OCI-LY1 (cell line): ENCODE results near the gene ACAD11.

ENCODE experiments used
- H2AFZ ChIP-seq: fragments of 200-600 bp; sonication (generic), shearing (Covaris generic); 2 replicates; pipeline ENCODE4 v1.6.0; 2014; ENCODE audit warnings: antibody characterized with exemption, mild to moderate bottlenecking, low read length
- H3F3A ChIP-seq: fragments of 200-600 bp; sonication (generic), shearing (Covaris generic); 2 replicates; pipeline ENCODE4 v1.6.0; 2014; ENCODE audit warnings: mild to moderate bottlenecking, antibody characterized with exemption, low read length, moderate library complexity; ENCODE audit not compliant: insufficient read depth
- H3K27ac ChIP-seq: fragments of 200-600 bp; sonication (generic); 2 replicates; pipeline ENCODE4 v1.5.1; 2014; ENCODE audit warnings: low read length, mixed run types, mild to moderate bottlenecking, low read depth; ENCODE audit not compliant: poor library complexity, severe bottlenecking
- H3K27me3 ChIP-seq: fragments of 200-600 bp; sonication (generic); 2 replicates; pipeline ENCODE4 v1.6.0; 2014; ENCODE audit warnings: antibody characterized with exemption, mild to moderate bottlenecking, low read length, moderate library complexity; ENCODE audit not compliant: insufficient read depth
- H3K36me3 ChIP-seq: fragments of 200-600 bp; sonication (generic); 2 replicates; pipeline ENCODE4 v1.6.1; 2014; ENCODE audit warnings: mild to moderate bottlenecking, antibody characterized with exemption, low read length, moderate library complexity, mixed read lengths; ENCODE audit not compliant: insufficient read depth
- H3K4me1 ChIP-seq: fragments of 200-600 bp; sonication (generic); 2 replicates; pipeline ENCODE4 v1.5.1; 2014; ENCODE audit warnings: mild to moderate bottlenecking, low read length, moderate library complexity; ENCODE audit not compliant: insufficient read depth, severe bottlenecking
- H3K4me2 ChIP-seq: fragments of 200-600 bp; sonication (generic), shearing (Covaris generic); 2 replicates; pipeline ENCODE4 v1.6.1; 2014; ENCODE audit warnings: low read length
- H3K4me3 ChIP-seq: fragments of 200-600 bp; sonication (generic); 2 replicates; pipeline ENCODE4 v1.5.1; 2014; ENCODE audit warnings: low read length, low read depth, mild to moderate bottlenecking, mixed read lengths; ENCODE audit not compliant: poor library complexity, severe bottlenecking
- H3K79me2 ChIP-seq: fragments of 200-600 bp; shearing (Covaris generic); 2 replicates; pipeline ENCODE4 v1.6.1; 2016; ENCODE audit warnings: mixed run types, low read length, mixed read lengths; ENCODE audit not compliant: insufficient read depth
- H3K9ac ChIP-seq: fragments of 200-600 bp; sonication (generic), shearing (Covaris generic); 2 replicates; pipeline ENCODE4 v1.6.1; 2014; ENCODE audit warnings: mild to moderate bottlenecking, low read length, mixed read lengths
- H3K9me2 ChIP-seq: fragments of 200-600 bp; sonication (generic), shearing (Covaris generic); 2 replicates; pipeline ENCODE4 v1.6.1; 2014; ENCODE audit warnings: low read depth, mild to moderate bottlenecking, low read length, mixed read lengths
- H3K9me3 ChIP-seq: fragments of 200-600 bp; shearing (Covaris generic); 2 replicates; pipeline ENCODE4 v1.6.1; 2014; ENCODE audit warnings: low read length, mixed read lengths
- H4K20me1 ChIP-seq: fragments of 200-600 bp; sonication (generic), shearing (Covaris generic); 2 replicates; pipeline ENCODE4 v1.6.0; 2016; ENCODE audit warnings: mild to moderate bottlenecking, low read length; ENCODE audit not compliant: insufficient read depth
- EZH2 ChIP-seq: fragments of 200-600 bp; sonication (generic), shearing (Covaris generic); IDR thresholded peaks from 2 replicates; pipeline ENCODE4 v1.8.0; 2017; ENCODE audit warnings: borderline replicate concordance, mixed run types, mild to moderate bottlenecking, antibody characterized with exemption, low read length, moderate library complexity, mixed read lengths
- TF ChIP-seq, protein P1 (sequence below): fragments of 200-600 bp; sonication (generic), shearing (Covaris generic); IDR thresholded peaks from 2 replicates; pipeline ENCODE4 v1.5.1; 2017; ENCODE audit warnings: mild to moderate bottlenecking, antibody characterized with exemption, low read length, moderate library complexity, mixed read lengths

The ACAD11 gene

GRCh38 chr3:132635052-132635451, 24.6 kb downstream of the ACAD11 start:
- Histone ChIP-seq H3K4me3 (no peak overlapping the region), H3K9me3 (no peaks in the 10 kb centered on the region)

GRCh38 chr3:132630612-132631011, 29.0 kb downstream of the ACAD11 start:
- no peaks in the 10 kb centered on the region for H3K27me3 ChIP-seq
- no peak overlapping the region for H3K4me3 ChIP-seq
- H3K4me1 ChIP-seq: peaks cover 4% of the 10 kb centered on the region
- H3F3A ChIP-seq: no peaks in the 10 kb centered on the region
- H3K36me3 ChIP-seq: peaks cover 20% of the 10 kb centered on the region
- TF ChIP-seq EZH2: no peak
- TF ChIP-seq, protein P1, sequence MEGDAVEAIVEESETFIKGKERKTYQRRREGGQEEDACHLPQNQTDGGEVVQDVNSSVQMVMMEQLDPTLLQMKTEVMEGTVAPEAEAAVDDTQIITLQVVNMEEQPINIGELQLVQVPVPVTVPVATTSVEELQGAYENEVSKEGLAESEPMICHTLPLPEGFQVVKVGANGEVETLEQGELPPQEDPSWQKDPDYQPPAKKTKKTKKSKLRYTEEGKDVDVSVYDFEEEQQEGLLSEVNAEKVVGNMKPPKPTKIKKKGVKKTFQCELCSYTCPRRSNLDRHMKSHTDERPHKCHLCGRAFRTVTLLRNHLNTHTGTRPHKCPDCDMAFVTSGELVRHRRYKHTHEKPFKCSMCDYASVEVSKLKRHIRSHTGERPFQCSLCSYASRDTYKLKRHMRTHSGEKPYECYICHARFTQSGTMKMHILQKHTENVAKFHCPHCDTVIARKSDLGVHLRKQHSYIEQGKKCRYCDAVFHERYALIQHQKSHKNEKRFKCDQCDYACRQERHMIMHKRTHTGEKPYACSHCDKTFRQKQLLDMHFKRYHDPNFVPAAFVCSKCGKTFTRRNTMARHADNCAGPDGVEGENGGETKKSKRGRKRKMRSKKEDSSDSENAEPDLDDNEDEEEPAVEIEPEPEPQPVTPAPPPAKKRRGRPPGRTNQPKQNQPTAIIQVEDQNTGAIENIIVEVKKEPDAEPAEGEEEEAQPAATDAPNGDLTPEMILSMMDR: no peak
- H3K4me2 ChIP-seq: no peak overlapping the region
- no peaks in the 10 kb centered on the region for H3K79me2 ChIP-seq
- H2AFZ ChIP-seq: no peak overlapping the region
- H3K27ac ChIP-seq: no peak overlapping the region
- H3K9ac ChIP-seq: no peak overlapping the region
- H4K20me1 ChIP-seq: no peaks in the 10 kb centered on the region
- no peaks in the 10 kb centered on the region for H3K9me2 ChIP-seq
- no peaks in the 10 kb centered on the region for H3K9me3 ChIP-seq

More at GRCh38 chr3:132635052-132635451, 24.6 kb downstream of the ACAD11 start:
- Histone ChIP-seq H3K27ac (no peak overlapping the region), H2AFZ (no peak overlapping the region), H3K36me3 (peaks cover 22% of the 10 kb centered on the region; the same call in 1 of the 2 replicates), H3K9ac (no peak overlapping the region), H3K79me2 (no peaks in the 10 kb centered on the region), H3K9me2 (peaks cover 4% of the 10 kb centered on the region; the same call in 1 of the 2 replicates), H3K4me2 (no peak overlapping the region), H4K20me1 (no peaks in the 10 kb centered on the region), H3K27me3 (no peaks in the 10 kb centered on the region), H3K4me1 (no peaks in the 10 kb centered on the region), H3F3A (no peaks in the 10 kb centered on the region)
- TF ChIP-seq EZH2: no peak
- TF ChIP-seq, protein P1: no peak

- no peak overlapping the region for H3K4me2 ChIP-seq
- peaks cover 4% of the 10 kb centered on the region for H3K4me1 ChIP-seq
- H3K9me3 ChIP-seq: no peaks in the 10 kb centered on the region
- H3K27me3 ChIP-seq: no peaks in the 10 kb centered on the region
- no peak overlapping the region for H2AFZ ChIP-seq
- H3K9ac ChIP-seq: no peak overlapping the region
- no peak overlapping the region for H3K4me3 ChIP-seq
- no peak overlapping the region for H3K27ac ChIP-seq
- H3K79me2 ChIP-seq: no peaks in the 10 kb centered on the region
- H3K9me2 ChIP-seq: no peaks in the 10 kb centered on the region
- H3K36me3 ChIP-seq: peaks cover 20% of the 10 kb centered on the region
- H4K20me1 ChIP-seq: no peaks in the 10 kb centered on the region
- no peaks in the 10 kb centered on the region for H3F3A ChIP-seq
- no peak for TF ChIP-seq EZH2
- TF ChIP-seq, protein P1: no peak
Observed at GRCh38 chr3:132629928-132630327, 29.7 kb downstream of the ACAD11 start.
